ENCODE measurements around the gene SOX11. TPM values are rescaled to one million over a fixed set of nuclear protein-coding genes. Genes with fewer than 3 reads are reported as not detected.
A peak's percentile ranks its signal among the peaks of the same experiment; 100 is the strongest.

Gene SOX11
- polyA plus RNA-seq, 4 donors: 14.7 to 22.6 (median 20.8) TPM

DNA sequence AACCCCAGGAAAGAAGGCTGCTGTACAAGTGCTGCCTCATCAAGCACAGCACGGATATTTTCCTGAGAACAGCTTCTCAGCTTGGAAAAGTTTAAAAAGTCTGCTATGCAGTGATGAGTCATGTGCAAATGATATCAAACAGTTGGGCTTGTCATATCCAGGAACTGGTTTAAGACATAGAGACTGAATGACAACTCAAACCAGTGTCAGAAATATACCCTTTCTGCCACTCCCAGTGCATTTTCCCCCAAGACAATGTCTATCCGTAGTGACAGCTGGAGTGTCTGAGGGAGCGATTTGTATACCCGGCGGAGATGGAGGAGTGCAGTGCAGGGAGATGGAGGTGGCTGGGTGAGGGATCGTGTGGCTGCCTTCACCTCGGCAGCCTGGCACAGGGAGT, 28.2 kb downstream of the SOX11 start:
- no peak for DNase-seq (ENCODE audit: low read depth in 4 of 4, low spot score in 2 of 4)

DNA sequence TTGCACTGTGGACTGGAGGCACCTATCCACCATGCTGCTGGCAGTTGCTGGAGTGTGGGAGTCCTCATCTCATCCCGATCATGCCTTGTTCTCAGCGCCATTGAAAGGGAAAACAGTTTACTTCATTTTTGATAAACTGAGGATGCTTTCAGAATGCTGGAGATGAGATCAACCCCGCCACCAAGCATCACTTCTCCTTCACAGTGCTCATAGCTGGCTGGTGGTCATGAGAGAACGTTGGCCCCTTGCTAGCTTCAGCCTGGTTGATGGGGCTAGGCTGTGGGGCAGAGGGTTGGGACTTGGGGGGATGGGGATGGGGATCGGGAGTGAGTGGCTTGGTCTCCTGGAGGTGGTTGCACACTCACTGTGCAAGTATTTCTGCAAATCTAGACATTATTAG, 30.1 kb downstream of the SOX11 start:
- no peak for DNase-seq (ENCODE audit: low read depth in 4 of 4, low spot score in 2 of 4)

DNA sequence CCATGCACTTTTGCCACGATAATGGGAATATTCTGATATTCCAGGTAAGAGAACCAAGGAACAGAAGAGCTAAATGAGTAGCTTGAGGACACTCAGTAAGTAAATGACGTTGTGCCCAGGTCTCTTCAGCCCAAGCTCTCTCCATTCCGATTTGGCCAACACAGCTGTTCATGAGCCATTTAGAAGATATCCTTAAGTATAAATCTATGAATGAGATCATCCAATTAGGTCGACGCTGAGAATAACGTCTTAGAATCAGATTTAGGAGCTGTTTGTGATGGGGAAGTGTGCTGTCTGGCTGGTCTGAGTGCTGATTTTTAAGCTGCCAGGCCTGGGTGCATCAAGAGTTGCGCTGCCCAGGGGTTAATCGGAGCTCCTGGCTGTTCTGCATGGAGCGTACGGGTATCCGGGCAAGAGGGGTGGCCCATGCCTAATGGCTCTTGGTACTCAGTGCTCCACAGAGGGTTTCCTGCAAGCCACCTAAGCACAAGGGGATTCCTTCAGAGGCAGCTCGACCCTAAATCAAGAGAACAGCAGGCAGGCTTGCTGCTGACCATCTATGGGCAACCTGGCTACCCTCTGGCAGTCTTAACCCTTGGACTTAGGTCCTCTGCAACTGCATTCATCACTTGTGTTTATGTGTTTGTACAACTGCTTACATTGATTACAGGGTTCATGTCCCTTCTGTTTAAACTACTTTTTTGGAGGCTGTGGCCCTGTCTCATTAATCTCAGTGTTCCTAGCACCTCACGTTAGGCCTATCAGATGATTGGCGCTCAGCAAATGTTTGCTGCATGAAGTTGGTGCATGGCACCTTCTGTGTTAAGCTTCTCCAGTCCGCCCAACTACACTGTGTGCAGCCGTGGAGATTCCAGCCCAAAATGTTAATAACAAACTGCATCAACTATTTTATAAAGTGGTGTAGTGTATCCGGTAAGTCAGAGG, 31.9 kb downstream of the SOX11 start:
- DNase-seq (ENCODE audit: low read depth in 4 of 4, low spot score in 2 of 4): no peak

DNA sequence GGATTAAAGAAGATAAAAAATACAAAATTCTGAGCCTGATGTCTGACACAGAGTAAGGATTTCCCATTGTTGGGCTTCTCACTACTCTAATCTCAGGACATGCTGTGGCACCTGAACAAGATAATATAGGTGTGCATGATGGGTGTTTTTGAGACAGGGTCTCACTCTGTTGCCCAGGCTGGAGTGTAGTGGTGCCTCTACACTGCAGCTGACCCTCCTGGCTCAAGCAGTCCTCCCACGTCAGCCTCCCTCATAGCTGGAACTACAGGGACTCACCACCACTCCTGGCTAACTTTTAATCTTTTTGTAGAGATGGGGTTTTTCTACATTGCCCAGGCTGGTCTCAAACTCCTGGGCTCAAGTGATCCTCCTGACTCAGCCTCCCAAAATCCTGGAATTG, 32.9 kb downstream of the SOX11 start:
- DNase-seq (ENCODE audit: low read depth in 4 of 4, low spot score in 2 of 4): no peak

DNA sequence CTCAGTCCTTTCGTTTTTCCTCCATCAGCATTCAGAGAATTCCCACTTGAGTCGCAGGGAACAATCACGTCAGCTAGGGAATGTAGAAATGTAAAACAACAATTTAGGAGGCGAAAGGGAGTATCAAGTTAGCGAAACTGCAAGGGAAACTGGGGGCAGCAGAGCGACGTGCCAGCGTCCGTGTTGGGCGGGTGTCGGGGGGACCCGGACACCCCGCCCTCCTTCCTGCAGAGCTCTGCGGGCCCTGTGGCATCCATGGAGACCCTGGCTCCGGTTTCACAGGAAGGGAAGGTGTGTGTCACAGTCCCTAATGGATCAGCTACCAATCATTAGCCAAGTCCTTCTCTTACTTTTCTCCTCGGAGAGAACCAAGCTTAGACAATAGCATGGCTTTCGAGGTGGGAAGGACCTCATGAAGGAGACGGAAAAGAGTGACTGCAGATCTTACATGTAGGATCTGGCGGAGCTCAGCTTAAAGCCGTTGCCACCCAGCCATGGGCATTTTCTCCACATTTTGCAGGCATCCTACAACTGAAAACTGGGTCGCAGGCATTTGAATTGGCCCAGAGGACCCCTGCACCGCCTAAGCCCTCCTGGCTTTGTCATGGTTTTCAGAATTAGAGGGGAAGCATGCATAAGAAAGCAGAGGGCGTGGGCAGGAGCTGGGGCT, 33.7 kb downstream of the SOX11 start:
- DNase-seq (ENCODE audit: low read depth in 4 of 4, low spot score in 2 of 4): peak; percentile 51 to 82 (median 73)

DNA sequence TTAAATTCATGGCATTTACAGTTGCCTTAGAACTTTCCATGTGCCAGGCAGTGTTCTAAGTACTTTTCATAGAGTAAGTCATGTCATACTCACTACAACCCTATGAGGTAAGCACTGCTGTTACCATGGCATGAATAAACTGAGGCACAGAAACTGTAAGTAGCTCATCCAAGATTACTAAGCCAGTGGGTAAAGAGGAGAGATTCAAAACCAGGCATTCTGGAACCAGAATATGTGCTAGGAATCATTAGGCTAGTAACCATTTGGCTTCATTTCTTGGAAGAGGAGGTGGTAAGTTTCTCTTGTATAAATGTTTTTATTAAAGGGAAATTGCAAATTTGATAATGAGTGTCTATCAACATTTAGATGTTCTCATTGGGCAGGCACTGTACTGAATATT, 35.1 kb downstream of the SOX11 start:
- DNase-seq (ENCODE audit: low read depth in 4 of 4, low spot score in 2 of 4): no peak

DNA sequence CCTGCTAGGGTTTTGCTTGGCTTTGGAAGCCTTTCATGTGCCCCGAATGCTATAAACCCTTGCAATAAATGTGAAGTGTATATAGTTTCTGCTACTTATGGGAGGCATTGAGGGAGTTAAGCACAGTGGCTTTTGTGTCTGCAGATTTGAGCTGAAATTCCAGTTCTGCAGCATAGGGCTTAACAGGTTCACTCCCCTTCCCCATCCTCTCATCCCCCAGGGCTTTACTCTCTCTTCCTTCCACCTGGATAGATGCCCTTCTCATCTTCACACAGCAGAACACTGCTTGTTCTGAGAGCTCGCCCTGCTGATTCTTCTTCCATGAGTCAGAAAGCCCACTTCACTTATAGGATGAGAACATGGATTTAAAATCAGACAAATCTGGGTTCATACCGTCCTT, 37.2 kb downstream of the SOX11 start:
- no peak for DNase-seq (ENCODE audit: low read depth in 4 of 4, low spot score in 2 of 4)

DNA sequence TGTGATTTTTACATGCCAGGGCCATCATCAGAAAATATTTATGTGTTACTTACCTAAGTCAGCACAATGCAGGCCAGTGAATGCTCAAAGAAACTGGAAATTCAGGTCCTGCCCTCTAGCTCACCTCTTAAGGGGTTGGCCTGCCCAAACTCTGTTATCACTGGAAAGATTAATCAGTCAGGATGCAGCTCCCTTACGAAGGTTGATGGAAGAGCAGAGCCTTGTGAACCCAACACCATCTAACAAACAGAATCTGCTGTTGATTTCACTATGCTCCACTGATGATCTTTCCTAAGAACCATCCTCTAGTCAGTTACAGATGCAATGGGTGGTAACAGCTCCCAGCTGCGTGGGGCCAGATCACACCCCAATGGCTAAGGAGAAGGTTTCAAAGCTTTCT, 38.2 kb downstream of the SOX11 start:
- DNase-seq (ENCODE audit: low read depth in 4 of 4, low spot score in 2 of 4): no peak

DNA sequence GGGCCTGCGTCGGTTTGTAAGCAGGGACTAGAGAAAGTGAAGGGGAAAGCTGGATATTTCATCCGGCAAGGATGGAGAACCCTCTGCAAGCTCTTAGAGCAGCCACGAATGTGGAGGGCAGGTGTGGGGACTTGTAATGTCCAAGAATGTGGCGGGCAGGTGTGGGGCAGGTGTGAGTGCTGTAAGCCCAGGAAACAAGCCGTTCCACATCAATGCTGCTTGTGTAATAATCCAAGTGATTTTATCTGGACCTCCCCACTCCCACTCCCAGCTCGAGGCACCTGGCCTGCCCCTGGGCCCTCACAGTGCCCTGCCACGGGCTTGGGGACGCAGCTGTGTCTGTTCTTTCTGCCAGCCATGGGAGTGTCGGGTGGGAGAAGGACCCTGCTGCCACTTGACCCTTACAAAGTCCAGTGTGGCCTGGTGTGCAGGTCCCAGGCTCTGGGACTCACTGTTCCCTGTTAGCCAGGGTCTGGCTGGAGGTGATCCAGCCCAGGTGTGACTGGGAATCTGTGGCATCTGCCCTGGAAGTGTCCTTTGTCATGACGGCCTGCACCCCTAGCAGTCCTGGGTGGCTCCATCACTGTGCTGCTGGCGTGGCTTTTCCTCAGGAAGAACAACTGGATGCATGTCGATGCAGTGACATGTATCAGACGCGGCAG, 42.8 kb downstream of the SOX11 start:
- DNase-seq (ENCODE audit: low read depth in 4 of 4, low spot score in 2 of 4): no peak

DNA sequence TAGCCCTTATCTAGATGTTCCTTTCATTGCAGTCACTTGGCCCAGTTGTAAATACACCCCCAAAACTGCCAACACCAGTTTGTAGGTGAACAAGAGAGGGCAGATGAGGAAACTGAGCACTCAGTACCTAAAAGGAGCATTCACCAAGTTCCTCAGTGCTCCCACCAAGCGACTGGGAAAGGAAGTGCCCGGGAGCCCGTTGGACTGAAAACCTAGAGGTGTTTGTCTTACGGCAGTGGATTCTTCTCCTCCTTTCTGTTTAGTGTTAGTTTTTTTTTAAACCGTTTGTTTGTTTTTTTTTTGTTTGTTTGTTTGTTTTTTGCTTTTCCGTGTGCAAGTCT, 43.3 kb downstream of the SOX11 start:
- DNase-seq (ENCODE audit: low read depth in 4 of 4, low spot score in 2 of 4): no peak

DNA sequence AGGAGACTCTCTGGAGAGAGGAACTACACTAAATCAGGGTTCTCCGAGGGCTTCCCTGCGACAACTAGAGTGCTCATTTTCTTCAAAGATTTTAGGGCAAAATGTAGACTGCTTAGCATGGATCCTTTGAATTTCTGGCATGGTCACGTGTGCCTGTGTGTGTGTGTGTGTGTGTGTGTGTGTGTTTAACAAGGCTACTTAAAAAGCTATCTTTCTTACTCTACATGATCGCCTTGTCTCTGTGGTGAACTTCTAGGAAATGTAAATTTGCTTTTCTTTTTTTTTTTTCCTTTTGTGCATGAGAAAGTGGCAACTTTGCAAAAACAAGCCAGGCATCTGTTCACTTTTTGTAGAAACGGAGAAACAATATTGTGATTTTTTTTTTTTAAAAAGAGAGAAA, 43.9 kb downstream of the SOX11 start:
- no peak for DNase-seq (ENCODE audit: low read depth in 4 of 4, low spot score in 2 of 4)

DNA sequence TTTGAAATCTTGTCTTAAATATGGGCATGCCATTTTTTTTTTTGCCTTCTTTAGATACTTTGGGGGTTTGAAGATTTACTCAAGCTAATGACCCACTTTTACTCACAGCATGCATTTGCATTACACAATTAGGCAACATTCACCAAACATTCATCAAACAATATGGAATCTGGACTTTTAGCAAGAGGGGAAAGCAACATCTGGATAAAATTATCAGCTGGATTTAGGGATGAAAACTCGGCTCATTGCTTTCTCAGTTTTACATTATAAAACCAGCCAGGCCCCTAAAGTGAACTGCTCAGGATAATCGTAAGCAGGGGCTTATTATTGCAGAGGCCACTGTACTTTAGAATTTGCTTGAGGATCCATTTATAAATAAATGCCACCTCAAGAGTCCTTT, 44.7 kb downstream of the SOX11 start:
- no peak for DNase-seq (ENCODE audit: low read depth in 4 of 4, low spot score in 2 of 4)

DNA sequence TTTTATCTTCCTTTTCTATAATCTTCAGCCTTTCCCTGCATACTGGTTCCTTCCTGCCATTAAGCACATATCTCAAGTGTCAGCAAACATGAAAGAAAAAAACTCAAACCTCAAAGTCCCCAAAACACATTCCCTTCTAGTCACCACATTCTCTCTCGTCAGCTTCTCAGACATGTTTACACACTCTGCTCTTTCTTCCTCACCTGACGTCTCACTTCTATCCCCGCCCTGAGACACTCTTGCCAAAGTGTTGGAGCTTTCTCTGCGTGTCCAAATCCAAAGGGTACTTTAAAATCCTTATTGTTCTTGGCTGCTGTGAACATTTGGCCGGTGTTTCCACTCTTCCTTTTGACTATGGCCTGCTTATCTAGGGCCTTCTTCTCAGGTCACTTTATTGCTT, 47.9 kb downstream of the SOX11 start:
- DNase-seq (ENCODE audit: low read depth in 4 of 4, low spot score in 2 of 4): no peak

DNA sequence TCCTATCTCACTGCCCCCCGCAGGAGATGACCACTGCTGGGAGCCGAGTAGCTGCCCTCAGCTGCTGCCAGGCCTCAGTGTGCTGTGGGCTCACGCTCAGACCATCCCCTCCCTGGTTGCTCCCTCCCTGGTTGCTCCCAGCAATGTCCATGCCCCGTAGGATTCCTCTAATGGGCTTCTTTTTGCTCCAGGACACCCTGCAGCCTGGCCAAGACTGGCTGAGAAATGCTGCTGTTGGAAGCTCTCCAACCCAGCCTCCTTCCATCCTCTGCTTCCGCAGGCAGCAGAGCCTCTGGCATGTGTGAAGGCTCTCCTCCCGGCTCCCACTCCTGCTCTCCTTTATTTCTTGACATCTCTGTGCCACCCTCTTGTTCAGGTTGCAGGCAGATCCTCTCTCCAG, 48.6 kb downstream of the SOX11 start:
- DNase-seq (ENCODE audit: low read depth in 4 of 4, low spot score in 2 of 4): no peak

DNA sequence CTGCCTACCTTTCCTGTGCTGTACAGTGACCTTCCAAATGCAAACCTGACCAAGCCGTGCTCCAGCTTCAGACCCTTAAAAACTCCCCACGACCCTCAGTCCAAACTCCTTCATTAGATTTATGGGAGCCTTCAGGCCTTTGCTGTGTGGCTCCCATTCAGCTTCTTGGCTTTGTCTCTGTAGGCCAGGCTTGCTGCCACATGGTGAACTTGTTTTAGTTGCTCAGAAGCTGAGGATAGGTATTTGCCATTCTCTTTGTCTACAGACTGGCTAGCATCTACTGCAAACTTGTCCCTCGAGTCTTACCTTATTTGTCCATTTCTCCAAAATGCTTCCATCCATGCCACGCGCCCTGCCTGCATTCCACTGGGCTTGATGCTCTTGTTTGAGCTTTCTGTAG, 49.1 kb downstream of the SOX11 start:
- DNase-seq (ENCODE audit: low read depth in 4 of 4, low spot score in 2 of 4): no peak

DNA sequence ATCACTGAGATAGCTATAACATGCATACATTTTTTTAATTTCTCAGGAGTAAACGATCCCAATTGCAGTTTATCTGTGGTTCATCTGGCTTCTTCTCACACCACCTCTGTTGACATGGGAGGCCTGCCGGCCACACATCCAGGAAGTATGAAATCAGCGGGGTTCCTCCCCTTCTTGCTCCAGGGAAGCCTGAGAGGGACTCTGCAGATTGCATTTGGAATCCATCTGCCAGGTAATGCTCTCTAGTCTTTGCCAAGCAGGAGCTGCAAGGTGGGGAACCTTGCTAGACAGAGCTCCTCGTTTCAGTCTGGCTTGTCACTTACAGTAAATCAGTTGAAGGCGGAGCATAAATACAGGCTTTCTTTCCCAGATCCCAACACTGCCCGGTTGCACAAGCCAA, 49.9 kb downstream of the SOX11 start:
- no peak for DNase-seq (ENCODE audit: low read depth in 4 of 4, low spot score in 2 of 4)

DNA sequence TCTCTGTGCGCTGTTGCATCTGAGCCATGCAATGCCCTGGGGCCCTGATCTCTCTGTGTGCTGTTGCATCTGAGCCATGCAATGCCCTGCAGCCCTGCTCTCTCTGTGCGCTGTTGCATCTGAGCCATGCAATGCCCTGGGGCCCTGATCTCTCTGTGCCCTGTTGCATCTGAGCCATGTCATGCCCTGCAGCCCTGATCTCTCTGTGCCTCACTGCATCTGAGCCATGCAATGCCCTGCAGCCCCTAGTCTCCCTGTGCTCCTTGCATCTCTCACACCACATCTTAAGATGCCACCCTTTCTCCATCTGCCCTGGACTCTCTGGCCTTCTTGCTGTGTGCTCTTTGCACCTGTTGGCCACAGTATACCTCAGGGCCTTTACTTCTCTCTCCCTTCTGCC, 56.2 kb downstream of the SOX11 start:
- DNase-seq (ENCODE audit: low read depth in 4 of 4, low spot score in 2 of 4): no peak

DNA sequence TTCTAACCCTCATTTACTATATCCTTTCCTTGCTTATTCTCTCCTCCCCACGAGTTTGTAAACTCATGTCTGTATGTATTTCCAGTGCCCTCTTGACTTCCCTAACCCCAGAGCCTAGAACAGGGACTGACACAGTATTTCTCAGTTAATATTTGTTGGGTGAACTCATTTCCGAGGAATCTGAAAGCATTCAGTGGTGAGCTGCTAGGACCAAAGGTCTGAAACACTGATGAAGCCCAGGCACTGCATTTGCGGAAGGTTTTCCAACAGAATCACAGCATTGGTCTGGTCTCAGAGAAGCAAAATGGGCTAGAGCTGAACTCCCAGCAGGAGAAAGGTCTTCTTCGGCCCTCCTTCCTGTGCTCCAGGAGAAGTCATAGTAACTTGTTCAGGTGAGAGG, 56.8 kb downstream of the SOX11 start:
- DNase-seq (ENCODE audit: low read depth in 4 of 4, low spot score in 2 of 4): no peak

DNA sequence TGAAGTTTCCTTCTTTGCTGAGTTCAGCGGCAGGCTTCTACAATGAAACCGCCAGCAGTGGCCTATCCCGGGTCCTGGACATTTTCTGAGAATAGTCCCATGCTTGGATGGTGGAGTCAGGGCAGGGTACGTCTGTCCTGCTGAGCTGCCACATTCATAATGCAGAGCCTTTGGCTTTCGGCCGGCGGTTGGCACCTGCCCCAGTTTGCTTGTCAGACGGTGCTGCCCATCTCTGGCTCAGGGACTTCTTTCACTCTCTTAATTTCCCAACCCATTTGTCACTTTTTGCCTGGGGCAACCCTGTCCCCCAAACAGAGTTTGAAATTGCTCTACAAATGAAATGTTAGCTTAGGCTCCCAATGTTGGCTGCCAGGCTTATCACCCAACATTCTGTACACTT, 57.2 kb downstream of the SOX11 start:
- no peak for DNase-seq (ENCODE audit: low read depth in 4 of 4, low spot score in 2 of 4)
